Right renal cortex interstitium (tissue), 3 donors: Measurements from ENCODE around the gene CHPF2. TPM values are rescaled to one million over a fixed set of nuclear protein-coding genes. Genes with fewer than 3 reads are reported as not detected.

Experiments used
- DNase-seq, 3 donors: peaks; one replicate each; pipeline ENCODE4 v3.0.0-alpha.2; 2013; ENCODE audit warnings: low read depth in 3 of 3, low spot score in 2 of 3
- polyA plus RNA-seq, 3 donors: library from polyadenylated mRNA; unstranded; fragments of 120-200 nt; gene quantifications; one replicate each; pipeline ENCODE4 v1.2.1, GENCODE V29; 2013; ENCODE audit not compliant: insufficient read length in 3 of 3

CHPF2 gene
- polyA plus RNA-seq, 3 donors, result 20.4 to 22.6 (median 21.4) TPM

GRCh38 chr7:151232917-151233701 lies 826 bp downstream of the CHPF2 start:
- no peak for DNase-seq

GRCh38 chr7:151233804-151234203 lies 1.5 kb downstream of the CHPF2 start:
- no peak for DNase-seq

DNA sequence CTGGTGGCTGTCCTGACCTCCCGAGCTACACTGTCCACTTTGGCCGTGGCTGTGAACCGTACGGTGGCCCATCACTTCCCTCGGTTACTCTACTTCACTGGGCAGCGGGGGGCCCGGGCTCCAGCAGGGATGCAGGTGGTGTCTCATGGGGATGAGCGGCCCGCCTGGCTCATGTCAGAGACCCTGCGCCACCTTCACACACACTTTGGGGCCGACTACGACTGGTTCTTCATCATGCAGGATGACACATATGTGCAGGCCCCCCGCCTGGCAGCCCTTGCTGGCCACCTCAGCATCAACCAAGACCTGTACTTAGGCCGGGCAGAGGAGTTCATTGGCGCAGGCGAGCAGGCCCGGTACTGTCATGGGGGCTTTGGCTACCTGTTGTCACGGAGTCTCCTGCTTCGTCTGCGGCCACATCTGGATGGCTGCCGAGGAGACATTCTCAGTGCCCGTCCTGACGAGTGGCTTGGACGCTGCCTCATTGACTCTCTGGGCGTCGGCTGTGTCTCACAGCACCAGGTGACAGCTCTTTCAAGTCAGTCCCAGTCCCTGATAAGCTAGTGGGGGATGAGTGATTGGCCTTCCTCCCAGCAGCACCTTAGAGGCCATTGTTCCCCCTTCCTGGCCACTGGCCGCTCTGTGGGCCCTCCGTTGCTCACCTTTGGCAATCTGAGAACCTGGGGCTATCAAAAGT lies 3.0 kb downstream of the CHPF2 start:
- DNase-seq, result no peak

- no peak for DNase-seq
Observed at GRCh38 chr7:151236406-151236805, 4.1 kb downstream of the CHPF2 start.

DNA sequence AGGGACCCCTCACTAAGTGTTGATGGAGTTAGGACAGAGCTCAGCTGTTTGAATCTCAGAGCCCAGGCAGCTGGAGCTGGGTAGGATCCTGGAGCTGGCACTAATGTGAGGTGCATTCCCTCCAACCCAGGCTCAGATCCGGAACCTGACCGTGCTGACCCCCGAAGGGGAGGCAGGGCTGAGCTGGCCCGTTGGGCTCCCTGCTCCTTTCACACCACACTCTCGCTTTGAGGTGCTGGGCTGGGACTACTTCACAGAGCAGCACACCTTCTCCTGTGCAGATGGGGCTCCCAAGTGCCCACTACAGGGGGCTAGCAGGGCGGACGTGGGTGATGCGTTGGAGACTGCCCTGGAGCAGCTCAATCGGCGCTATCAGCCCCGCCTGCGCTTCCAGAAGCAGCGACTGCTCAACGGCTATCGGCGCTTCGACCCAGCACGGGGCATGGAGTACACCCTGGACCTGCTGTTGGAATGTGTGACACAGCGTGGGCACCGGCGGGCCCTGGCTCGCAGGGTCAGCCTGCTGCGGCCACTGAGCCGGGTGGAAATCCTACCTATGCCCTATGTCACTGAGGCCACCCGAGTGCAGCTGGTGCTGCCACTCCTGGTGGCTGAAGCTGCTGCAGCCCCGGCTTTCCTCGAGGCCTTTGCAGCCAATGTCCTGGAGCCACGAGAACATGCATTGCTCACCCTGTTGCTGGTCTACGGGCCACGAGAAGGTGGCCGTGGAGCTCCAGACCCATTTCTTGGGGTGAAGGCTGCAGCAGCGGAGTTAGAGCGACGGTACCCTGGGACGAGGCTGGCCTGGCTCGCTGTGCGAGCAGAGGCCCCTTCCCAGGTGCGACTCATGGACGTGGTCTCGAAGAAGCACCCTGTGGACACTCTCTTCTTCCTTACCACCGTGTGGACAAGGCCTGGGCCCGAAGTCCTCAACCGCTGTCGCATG lies 5.2 kb downstream of the CHPF2 start:
- no peak for DNase-seq

DNA sequence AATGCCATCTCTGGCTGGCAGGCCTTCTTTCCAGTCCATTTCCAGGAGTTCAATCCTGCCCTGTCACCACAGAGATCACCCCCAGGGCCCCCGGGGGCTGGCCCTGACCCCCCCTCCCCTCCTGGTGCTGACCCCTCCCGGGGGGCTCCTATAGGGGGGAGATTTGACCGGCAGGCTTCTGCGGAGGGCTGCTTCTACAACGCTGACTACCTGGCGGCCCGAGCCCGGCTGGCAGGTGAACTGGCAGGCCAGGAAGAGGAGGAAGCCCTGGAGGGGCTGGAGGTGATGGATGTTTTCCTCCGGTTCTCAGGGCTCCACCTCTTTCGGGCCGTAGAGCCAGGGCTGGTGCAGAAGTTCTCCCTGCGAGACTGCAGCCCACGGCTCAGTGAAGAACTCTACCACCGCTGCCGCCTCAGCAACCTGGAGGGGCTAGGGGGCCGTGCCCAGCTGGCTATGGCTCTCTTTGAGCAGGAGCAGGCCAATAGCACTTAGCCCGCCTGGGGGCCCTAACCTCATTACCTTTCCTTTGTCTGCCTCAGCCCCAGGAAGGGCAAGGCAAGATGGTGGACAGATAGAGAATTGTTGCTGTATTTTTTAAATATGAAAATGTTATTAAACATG lies 6.0 kb downstream of the CHPF2 start:
- DNase-seq, result no peak

GRCh38 chr7:151238924-151239836 lies 6.9 kb downstream of the CHPF2 start:
- DNase-seq, result no peak

GRCh38 chr7:151239837-151240459 lies 7.7 kb downstream of the CHPF2 start:
- no peak for DNase-seq

- no peak for DNase-seq
Observed at GRCh38 chr7:151240536-151240935, 8.3 kb downstream of the CHPF2 start.

- DNase-seq, result no peak
Observed at GRCh38 chr7:151240942-151241754, 8.9 kb downstream of the CHPF2 start.

DNA sequence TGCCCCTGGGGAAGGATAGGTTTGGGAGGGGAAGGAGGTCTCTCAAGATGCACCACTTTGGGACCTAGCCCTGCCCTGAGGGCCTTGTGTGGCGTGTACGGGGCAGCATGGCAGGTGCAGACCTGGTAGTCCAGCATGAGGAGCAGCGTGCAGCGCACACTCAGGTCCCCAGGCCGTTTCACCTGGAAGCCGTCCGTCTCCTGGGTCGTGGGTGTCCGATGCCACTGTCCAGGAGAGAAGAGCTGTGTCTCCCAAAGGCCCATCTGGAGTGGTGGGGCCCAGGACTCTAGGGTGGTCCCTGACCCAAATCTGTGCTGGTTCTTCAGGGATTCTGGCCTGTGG lies 9.4 kb downstream of the CHPF2 start:
- DNase-seq, result no peak

- no peak for DNase-seq
Observed at GRCh38 chr7:151242159-151243044, 10.1 kb downstream of the CHPF2 start.

- no peak for DNase-seq
Observed at GRCh38 chr7:151243045-151243349, 10.7 kb downstream of the CHPF2 start.

GRCh38 chr7:151243408-151244195 lies 11.3 kb downstream of the CHPF2 start:
- no peak for DNase-seq

GRCh38 chr7:151244196-151244840 lies 12.0 kb downstream of the CHPF2 start:
- DNase-seq, result no peak

DNA sequence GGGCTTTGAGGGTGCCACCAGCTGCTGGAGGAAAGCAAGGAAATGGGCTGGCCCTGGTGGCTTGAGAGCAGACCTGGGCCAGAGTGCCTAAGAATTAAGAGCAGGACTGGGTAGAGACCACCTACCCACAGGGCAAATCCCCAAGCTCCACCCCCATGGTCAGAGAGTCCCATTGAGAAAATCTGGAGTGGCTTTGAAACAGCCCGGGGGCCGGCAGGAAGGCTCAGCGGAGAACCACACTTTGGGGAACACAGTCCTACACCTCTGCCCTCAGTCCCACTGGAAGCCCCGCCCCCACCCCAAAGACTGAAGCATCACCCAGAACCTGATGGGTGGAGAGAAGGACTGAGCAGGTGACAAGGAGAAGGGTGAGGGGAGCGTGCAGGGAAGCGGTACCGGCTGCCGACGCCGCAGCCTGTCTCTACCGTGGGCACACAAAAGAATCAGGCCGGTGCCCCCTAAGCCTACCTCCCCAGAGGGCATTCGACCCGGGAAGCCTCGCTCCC lies 12.6 kb downstream of the CHPF2 start:
- DNase-seq, result no peak
